DMS114 treated with DMSO at 0.1 percent for 48 hours (cell line): Measurements from ENCODE around the gene CCDC86.

Source experiments
- DNase-seq: peaks from one replicate; lab custom pipeline; 2025; ENCODE audit not compliant: unreplicated experiment; lab: John Stamatoyannopoulos, UW

Gene CCDC86

GRCh38 chr11:60831143-60831500, 10.8 kb upstream of the CCDC86 start:
- peak; percentile 66 for DNase-seq

GRCh38 chr11:60831501-60832079, 10.3 kb upstream of the CCDC86 start:
- DNase-seq, result no peak

GRCh38 chr11:60834742-60835533, 7.0 kb upstream of the CCDC86 start:
- DNase-seq, result no peak

DNA sequence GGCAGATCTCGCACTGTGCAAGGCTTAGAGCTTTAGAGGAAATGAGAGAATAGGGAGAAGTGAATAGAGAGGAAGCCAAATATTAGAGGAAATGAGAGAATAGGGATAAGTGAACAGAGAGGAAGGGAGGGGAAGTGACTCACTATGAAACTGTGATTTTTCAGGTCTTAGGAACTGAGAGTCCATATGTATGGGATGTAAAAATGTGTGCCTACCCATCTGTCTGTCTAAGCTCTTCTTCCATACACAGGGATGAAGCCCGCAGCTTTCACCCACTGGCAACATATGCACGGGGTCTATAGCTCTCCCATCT, 6.4 kb upstream of the CCDC86 start:
- no peak for DNase-seq

- DNase-seq, result no peak
These were observed 4.9 kb upstream of the CCDC86 start for GRCh38 chr11:60836866-60837515.

DNA sequence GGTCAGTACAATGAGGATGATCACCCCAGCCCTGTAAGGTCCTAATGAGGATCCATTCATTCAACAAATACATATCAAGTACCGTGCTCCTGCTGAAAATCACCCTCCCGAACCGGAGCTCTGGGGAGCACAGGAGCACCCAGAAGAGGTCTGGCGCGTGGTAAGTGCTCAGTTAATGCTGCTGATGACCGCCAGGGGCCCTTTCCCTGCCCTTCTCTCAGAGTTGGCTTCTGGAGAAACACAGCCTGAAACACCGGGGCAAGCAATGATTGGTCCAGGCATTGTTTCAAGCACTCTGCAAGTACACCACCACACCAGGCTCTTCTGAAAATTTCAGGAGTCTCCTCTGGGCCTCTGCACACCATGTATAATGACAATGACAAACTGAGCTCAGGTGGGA, 3.8 kb upstream of the CCDC86 start:
- no peak for DNase-seq

- no peak for DNase-seq
These were observed 1.2 kb upstream of the CCDC86 start for GRCh38 chr11:60840470-60841430.

DNA sequence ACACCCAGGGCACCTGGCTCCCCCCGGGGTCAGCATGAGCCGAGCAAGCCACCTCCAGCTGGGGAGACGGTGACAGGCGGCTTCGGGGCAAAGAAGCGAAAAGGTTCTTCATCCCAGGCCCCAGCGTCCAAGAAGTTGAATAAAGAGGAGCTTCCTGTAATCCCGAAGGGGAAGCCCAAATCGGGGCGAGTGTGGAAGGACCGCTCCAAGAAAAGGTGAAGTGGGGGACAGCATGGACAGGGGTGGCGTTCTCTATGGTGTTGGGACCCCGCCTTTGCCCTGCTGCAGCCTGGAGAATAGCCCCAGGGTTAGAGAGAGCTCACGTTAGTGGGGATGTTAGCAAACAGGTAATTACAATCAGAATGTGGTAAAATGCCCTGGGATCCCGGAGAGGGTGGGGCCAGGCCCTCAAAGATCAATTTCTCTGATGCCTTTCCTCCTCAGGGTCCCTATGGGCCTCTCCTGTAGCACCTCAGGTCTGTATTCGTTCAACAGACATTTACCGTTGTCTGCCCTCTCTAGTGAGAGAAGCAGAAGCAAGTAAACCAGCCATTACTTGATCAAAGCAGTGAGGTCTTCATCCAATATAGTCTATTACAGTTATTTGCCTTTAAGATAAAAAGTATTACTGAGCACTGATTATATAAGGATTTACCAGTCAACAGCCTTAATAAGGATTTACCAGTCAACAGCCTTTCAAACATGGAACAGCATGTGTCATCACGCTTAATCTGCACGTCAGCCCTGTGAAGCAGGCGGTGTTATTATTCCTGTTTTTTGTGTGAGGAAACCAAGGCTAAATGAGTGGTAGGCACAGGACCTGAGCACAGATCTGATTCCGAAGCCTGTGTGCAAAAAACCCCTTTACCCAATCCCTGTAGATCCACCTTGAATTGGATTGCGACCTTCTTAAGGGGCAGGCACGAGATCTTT, 1.0 kb downstream of the CCDC86 start:
- no peak for DNase-seq

DNA sequence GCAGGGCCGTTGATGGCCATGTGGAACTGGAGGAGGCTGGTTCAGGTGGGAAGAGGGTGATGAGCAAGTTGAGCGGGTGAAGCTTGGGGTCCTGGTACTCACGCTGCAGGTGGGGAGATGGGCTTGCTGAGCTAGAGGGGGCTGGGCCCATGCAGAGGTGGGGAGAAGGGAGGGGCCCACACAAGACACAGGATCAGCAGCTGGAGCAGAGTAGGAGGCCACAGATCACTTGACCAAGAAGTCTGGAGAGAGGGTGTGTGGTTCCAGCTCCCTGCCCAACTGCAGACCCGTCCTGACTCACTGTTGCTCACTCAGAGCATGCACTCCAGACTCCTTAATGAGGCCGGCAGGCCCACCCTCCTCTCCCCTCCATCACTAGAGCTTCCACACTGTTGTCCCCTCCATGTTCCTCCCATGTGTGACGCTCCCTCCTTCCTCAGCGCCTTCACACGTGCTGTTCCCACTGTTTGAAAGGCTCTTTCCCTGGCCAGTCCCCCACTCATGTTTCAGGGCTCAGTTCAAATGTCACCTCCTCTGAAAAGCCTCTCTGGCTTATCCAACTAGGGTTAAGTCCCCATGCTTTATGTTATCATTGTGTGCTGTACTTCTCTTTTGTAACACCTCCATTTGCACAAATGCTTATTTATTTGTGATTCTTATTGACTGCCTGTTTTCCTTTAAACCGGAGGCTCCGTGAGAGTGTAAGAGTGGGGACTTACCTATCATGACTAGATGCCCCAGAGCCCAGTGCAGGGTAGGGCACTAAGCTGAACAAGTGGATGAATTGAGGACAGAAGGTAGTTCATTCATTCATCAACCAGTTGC, 2.3 kb downstream of the CCDC86 start:
- DNase-seq, result no peak

DNA sequence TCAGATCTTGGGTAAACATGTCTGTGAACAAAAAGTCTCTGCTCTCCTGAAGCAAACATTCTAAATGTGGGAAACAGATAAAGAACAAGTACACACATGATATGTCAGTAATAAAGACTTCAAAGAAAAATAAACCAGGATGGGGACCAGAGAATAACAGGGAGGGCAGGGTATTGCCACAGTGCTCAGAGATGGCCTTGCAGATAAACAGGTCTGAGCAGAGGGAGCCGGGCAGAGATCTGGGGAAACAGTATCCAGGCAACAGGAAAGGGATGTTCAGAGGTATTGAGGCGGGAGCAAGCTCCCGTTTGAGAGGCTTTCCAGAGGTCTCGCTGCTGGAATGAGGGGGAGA, 2.9 kb downstream of the CCDC86 start:
- no peak for DNase-seq

DNA sequence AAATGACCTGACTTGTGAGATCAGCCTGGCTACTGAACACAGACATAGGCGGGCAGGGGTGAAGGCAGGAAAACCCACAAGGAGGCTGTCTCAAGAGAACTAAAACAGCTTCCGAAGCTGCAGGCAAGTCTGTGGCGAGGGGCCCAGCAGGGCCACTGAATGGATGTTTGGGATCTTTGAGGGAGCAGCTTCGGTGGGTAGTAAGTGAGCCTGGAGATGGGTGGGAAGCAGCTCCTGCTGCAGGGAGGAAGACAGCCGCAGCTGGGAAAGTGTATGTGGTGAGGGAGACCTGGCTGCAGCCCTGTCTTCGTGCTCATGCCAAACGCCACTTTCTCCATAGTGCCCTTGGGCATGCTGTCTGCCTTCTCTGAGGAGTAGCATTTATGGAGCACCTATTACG, 3.4 kb downstream of the CCDC86 start:
- no peak for DNase-seq

DNA sequence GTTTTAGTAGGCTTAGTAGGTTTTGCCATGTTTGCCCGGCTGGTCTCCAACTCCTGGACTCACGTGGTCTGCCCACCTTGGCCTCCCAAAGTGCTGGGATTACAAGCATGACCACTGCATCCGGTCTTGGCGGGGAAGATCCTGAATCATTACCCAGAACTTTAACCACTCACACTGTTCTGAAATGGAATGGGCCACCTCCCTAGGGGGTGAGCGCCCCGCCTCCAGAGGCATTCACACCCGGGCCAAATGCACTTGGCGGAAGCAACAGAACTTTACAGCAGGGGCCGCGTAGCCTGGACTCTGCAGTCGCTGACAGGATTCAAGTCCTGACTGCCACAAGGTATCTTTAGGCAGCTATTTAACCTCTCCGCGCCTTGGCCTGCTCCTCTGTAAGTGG, 5.4 kb downstream of the CCDC86 start:
- no peak for DNase-seq

DNA sequence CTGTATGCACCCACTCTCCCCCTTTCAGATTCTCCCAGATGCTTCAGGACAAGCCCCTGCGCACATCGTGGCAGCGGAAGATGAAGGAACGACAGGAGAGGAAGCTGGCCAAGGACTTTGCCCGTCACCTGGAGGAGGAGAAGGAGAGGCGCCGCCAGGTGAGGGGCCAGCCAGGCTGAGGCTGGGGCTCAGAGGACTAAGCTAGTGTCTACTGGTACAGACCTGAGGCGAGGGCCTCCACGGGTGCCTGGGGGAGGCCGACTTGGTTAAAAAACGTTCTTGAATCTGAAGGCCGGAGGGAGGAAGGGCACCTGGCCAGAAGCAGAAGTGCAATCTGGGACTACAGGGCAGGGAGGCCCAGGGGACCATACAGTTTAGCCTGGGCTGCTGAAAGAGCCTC, 6.0 kb downstream of the CCDC86 start:
- DNase-seq, result no peak

- DNase-seq, result no peak
These were observed 6.8 kb downstream of the CCDC86 start for GRCh38 chr11:60848714-60849151.

DNA sequence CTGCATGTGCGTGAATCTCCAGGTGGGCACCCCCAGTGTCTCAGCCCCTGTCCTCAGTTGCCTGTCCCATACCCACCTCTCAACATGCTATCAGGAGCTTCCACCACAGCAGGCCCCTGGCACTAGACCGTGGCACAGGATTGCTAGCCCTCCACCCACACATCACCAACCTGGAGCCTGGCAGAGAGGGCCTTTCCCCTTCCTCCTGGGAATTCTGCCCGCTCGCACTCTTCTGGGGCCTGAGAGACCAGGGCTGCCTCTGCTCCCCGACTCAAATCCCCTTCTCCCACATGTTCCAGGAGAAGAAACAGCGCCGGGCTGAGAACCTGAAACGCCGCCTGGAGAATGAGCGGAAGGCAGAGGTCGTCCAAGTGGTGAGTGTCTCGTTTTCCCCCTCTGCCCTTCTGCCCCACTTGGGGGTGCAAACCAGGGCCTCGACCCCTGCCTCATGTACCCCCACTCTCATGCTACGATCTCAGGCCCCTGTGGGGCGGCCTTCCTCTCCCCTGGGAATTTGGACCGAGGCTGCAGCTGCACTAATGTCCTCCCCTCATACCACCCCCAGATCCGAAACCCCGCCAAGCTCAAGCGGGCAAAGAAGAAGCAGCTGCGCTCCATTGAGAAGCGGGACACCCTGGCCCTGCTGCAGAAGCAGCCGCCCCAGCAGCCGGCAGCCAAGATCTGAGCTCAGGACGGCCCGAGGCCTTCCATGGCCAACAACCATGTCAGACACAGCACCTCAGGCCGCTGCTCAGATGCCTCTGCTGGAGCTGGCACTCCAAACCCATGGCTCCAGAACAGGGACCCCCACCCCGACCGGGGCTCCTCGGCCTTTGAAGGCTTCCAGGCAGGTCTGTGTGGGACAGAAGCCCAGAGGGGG, 8.0 kb downstream of the CCDC86 start:
- no peak for DNase-seq

- no peak for DNase-seq
These were observed 9.6 kb downstream of the CCDC86 start for GRCh38 chr11:60851327-60852104.

- DNase-seq, result no peak
These were observed 10.4 kb downstream of the CCDC86 start for GRCh38 chr11:60852117-60852981.
